KMS-11 (cell line): Measurements from ENCODE around the gene PPCDC.
A peak's percentile ranks its signal among the peaks of the same experiment; 100 is the strongest.

Experiments used
- H2AFZ ChIP-seq: fragments of 200-600 bp; sonication (generic); 2 replicates; pipeline ENCODE4 v1.6.1; 2016; ENCODE audit warnings: antibody characterized with exemption, mixed run types, low read depth
- H3K27ac ChIP-seq: fragments of 200-600 bp; sonication (generic); 2 replicates; pipeline ENCODE4 v1.6.1; 2016; ENCODE audit warnings: mild to moderate bottlenecking, mixed run types
- H3K27me3 ChIP-seq: fragments of 200-600 bp; sonication (generic); 2 replicates; pipeline ENCODE4 v1.6.1; 2017; ENCODE audit warnings: mild to moderate bottlenecking, low read depth, mixed run types, moderate library complexity; ENCODE audit not compliant: insufficient read depth
- H3K36me3 ChIP-seq: fragments of 200-600 bp; sonication (generic); 2 replicates; pipeline ENCODE4 v1.6.1; 2017; ENCODE audit warnings: mild to moderate bottlenecking, mixed run types; ENCODE audit not compliant: insufficient read depth
- H3K4me1 ChIP-seq: fragments of 200-600 bp; sonication (generic); 2 replicates; pipeline ENCODE4 v1.6.1; 2016; ENCODE audit warnings: mild to moderate bottlenecking, low read depth, mixed run types; ENCODE audit not compliant: poor library complexity, severe bottlenecking
- H3K4me2 ChIP-seq: fragments of 200-600 bp; sonication (generic); 2 replicates; pipeline ENCODE4 v1.7.0; 2016; ENCODE audit warnings: mild to moderate bottlenecking, mixed run types
- H3K4me3 ChIP-seq: fragments of 200-600 bp; sonication (generic); IDR thresholded peaks from 2 replicates; pipeline ENCODE4 v1.6.1; 2017; ENCODE audit warnings: low read depth, low read length, mixed read lengths; ENCODE audit not compliant: insufficient read depth
- H3K79me2 ChIP-seq: fragments of 200-600 bp; sonication (generic); 2 replicates; pipeline ENCODE4 v1.6.1; 2016; ENCODE audit warnings: low read depth, mixed run types; ENCODE audit not compliant: insufficient read depth
- H3K9ac ChIP-seq: fragments of 200-600 bp; sonication (generic); 2 replicates; pipeline ENCODE4 v1.6.1; 2016; ENCODE audit warnings: mild to moderate bottlenecking, mixed run types
- H4K20me1 ChIP-seq: fragments of 200-600 bp; sonication (generic); 2 replicates; pipeline ENCODE4 v1.6.1; 2016; ENCODE audit warnings: mild to moderate bottlenecking, mixed run types; ENCODE audit not compliant: insufficient read depth
- TF ChIP-seq, protein P1 (sequence below): fragments of 200-600 bp; sonication (generic); conservative IDR thresholded peaks from 2 replicates; pipeline ENCODE4 v1.6.1; 2017; ENCODE audit warnings: low read depth, mild to moderate bottlenecking, antibody characterized with exemption, low read length, moderate library complexity, mixed read lengths

Gene PPCDC

DNA sequence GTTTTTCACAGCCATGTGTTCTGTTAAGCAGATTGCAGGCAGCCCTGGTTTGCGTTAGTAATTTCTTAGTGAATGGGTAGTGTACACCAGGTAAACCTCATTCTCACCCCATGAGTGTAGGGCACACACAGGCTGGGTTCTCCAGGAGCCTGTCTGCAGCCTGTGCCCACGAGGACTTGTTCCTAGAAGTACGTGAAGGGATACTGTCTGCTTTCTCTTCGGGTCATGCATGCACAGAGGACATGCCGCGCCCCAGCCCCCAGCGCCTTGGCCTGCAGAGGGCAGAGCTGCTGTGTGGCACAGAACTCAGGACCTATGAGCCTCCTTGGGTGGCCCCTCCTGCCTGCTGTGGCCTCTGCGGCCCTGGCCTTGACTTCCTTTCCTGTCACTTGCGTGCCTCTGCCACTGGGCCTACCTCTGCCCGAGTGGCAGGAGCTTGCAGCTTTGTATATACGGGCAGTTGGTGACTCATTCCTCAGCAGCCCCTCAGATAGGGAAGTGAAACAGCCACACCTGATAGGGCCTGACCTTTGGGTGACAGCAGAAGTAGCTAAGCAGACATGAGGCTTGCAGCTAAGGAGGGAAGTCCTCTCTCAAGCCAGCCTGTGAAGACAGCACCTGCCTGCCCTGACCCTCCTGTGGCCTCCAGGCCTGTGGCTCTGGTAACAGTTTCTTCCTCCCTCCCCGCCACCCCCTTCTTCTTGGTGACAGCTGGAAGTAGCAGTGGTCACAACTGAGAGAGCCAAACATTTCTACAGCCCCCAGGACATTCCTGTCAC, 19.5 kb downstream of the PPCDC start:
- H3K36me3 ChIP-seq: no peaks in the 10 kb centered on the region
- TF ChIP-seq, protein P1, sequence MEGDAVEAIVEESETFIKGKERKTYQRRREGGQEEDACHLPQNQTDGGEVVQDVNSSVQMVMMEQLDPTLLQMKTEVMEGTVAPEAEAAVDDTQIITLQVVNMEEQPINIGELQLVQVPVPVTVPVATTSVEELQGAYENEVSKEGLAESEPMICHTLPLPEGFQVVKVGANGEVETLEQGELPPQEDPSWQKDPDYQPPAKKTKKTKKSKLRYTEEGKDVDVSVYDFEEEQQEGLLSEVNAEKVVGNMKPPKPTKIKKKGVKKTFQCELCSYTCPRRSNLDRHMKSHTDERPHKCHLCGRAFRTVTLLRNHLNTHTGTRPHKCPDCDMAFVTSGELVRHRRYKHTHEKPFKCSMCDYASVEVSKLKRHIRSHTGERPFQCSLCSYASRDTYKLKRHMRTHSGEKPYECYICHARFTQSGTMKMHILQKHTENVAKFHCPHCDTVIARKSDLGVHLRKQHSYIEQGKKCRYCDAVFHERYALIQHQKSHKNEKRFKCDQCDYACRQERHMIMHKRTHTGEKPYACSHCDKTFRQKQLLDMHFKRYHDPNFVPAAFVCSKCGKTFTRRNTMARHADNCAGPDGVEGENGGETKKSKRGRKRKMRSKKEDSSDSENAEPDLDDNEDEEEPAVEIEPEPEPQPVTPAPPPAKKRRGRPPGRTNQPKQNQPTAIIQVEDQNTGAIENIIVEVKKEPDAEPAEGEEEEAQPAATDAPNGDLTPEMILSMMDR: peak; percentile 54
- no peaks in the 10 kb centered on the region for H4K20me1 ChIP-seq
- peak overlapping the region; percentile 43; the same call in 1 of the 2 replicates for H3K9ac ChIP-seq
- peaks cover 95% of the 10 kb centered on the region for H3K4me1 ChIP-seq
- no peaks in the 10 kb centered on the region for H3K27me3 ChIP-seq
- no peaks in the 10 kb centered on the region for H3K79me2 ChIP-seq
- no peak overlapping the region for H3K4me3 ChIP-seq
- peak overlapping the region; percentile 86 for H3K27ac ChIP-seq
- peak overlapping the region; percentile 94 for H3K4me2 ChIP-seq
- H2AFZ ChIP-seq: peak overlapping the region; percentile 57

DNA sequence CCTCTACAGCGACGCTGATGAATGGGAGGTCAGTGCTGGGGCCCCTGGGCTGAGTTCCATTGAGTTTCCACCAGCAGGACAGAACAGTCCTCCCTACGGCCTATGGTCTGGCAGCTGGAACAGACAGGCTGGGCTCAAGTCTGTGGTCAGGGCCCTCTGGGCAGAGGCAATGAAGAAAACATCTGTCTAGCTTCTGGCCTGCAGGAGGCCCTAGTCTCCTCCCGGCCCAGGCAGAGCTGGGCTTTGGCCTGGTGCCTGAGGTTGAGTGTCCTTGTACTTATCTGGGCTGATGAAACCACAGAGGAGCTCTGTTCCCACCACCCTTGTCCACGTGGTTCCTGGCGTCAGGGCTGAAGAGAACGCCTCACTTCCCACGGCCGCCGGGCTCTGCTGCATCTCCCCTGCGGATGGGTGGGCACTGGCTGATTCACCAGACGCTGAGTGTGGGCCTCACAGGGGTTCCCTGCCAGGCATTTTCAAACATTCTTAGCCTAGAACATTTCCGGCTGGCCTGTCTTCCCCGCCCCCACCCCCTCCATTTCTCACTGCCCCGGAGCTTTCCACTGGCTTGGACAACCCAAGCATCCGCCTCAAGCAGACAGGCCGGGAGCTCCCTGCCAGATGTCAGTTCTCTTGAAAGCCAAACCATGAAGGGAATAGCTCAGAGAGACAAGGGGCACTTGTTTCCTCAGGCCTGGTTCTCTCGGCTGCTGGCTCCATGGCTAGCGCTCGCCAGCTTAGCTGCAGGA, 20.3 kb downstream of the PPCDC start:
- Histone ChIP-seq H3K4me3 (no peak overlapping the region), H3K4me2 (peak overlapping the region; percentile 94), H3K36me3 (no peaks in the 10 kb centered on the region), H4K20me1 (no peaks in the 10 kb centered on the region), H3K27me3 (no peaks in the 10 kb centered on the region), H2AFZ (peak overlapping the region; percentile 57; the same call in 1 of the 2 replicates), H3K9ac (peak overlapping the region; percentile 43; the same call in 1 of the 2 replicates), H3K4me1 (peaks cover 93% of the 10 kb centered on the region), H3K27ac (peak overlapping the region; percentile 86), H3K79me2 (no peaks in the 10 kb centered on the region)
- TF ChIP-seq, protein P1: no peak

DNA sequence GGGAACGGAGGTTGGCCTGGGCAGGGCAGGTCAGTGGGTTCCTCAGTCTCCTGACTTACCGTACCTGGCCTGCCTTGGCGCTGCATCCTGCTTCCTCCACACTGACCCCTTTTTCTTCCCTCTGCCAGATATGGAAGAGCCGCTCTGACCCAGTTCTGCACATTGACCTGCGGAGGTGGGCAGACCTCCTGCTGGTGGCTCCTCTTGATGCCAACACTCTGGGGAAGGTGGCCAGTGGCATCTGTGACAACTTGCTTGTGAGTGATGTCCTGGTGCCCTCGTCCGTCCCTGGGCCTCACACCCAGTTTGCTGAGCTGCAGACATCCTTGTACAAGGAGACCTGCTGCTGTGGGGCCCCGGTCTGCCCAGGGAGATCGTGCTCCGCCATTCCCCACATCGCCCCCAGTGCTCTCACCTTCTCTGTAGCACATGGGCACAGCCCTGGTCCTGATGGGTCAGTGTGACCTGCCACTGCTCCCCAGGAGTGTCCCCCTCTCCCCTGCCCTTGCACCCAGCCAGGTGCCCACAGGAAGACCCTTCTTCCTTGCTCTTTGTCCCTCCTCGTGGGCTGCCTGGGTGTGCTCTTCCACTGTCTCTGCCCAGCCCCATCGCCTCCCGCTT, 21.0 kb downstream of the PPCDC start:
- H2AFZ ChIP-seq: no peak overlapping the region
- H3K4me2 ChIP-seq: peak overlapping the region; percentile 94
- no peaks in the 10 kb centered on the region for H3K36me3 ChIP-seq
- H3K4me1 ChIP-seq: peaks cover 87% of the 10 kb centered on the region
- no peak overlapping the region for H3K4me3 ChIP-seq
- peak overlapping the region; percentile 91 for H3K27ac ChIP-seq
- H3K27me3 ChIP-seq: no peaks in the 10 kb centered on the region
- H4K20me1 ChIP-seq: no peaks in the 10 kb centered on the region
- H3K79me2 ChIP-seq: no peaks in the 10 kb centered on the region
- peak overlapping the region; percentile 43; the same call in 1 of the 2 replicates for H3K9ac ChIP-seq
- TF ChIP-seq, protein P1: no peak

DNA sequence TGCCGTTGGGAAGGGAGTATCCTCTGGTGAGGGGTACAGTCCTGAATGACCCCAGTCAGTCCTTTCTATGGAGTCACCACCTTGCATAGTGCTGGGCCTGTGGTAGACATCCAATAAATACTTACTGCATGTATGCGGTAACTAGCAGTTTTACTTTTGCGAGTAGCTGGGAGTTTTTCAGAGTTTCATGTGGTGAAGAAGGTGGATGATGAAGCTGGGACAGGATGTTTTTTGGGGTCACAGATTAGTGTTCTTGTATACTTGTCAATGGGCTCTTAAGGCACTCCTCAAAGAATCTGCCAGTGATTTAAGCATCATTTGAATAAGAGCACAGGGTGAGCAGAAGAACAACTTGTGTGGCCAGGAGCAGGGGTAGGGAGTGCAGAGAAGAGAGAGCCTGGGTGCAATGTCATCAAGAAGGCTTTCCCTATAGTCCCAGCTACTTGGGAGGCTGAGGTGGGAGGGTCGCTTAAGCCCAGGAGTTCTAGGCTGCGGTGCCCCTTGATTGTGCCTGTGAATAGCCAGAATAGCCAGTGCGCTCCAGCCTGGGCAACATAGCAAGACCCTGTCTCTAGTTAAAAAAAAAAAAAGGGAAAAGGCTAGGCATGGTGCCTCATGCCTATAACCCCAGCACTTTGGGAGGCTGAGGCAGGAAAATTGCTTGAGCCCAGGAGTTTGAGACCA, 22.1 kb downstream of the PPCDC start:
- H3K79me2 ChIP-seq: no peaks in the 10 kb centered on the region
- peak overlapping the region; percentile 91; the same call in 1 of the 2 replicates for H3K27ac ChIP-seq
- H3K4me1 ChIP-seq: peaks cover 81% of the 10 kb centered on the region
- H3K9ac ChIP-seq: no peak overlapping the region
- TF ChIP-seq, protein P1: no peak
- no peak overlapping the region for H2AFZ ChIP-seq
- H3K4me2 ChIP-seq: peak overlapping the region; percentile 94
- H3K36me3 ChIP-seq: no peaks in the 10 kb centered on the region
- H3K27me3 ChIP-seq: no peaks in the 10 kb centered on the region
- no peaks in the 10 kb centered on the region for H4K20me1 ChIP-seq
- H3K4me3 ChIP-seq: no peak overlapping the region
